ENCODE results near the gene FOXO3B.
"Not testable (repeated sequence)": the region's sequence is repeated elsewhere in the genome, so short reads cannot be mapped to it uniquely, and the experiment has no call there.

Gene FOXO3B

DNA sequence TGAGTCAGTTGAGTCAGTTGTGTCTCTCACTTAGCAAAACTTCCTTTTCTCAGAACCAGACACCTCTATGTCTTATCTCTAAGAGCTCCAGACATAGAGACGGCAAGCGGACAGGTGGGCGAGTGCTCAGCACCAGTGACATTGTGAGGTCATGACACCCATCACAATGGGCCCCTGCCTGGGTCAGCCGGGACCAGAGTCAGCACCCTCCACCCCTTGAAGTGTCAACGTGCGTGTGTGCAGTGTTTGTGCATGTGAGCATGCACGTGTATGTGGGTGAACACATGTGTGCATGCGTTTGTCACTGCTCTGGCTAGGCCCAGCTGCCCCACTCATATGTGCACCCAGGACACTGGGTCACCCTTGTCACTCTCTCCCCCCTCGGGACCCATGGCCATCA is 37.8 kb downstream of the FOXO3B start, which contains the start of gene TBC1D28:
TBC1D28 (minus strand) TSS at position 101 of the 400 bp plus-strand sequence. CDS start 3,039 bp downstream, outside the sequence.
- not testable (repeated sequence) for DNase-seq

DNA sequence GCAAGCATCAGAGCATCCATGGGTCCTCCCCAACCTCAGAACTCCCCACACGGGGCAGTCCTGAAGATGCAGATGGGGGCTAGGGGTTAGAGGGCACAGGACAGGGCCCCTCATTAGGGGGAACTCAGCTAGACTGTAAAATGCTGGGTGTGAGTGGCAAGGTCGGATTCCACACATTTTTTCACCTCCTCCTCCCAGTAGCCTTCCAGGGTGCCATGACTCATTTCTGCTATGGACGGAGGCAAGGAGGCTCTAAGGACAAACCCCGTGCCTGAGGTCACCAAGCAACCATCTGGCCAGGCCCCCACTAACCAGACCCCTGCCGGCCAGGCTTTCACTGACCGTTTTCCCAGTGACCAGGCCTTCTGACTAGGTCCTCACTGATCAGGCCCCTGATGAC is 39.0 kb downstream of the FOXO3B start:
- not testable (repeated sequence) for DNase-seq

DNA sequence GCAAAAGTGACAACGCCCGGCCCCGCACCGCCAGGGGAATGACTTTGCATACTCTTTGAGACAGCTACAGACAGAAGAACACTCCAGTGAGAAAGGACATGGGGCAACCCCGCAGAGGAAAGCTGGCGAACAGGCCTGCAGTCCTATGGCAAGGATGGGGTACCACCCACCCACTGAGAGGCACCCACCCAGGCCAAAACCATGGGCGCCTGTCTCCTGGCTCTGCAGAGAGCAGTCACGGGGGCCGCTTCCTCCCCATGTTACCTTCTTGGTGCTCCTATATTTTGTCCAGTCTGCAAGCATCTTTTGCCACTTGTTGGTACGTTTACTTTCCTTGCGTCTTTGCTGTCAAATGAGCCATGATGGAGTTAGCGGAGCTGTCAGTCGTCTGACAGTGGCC is 43.8 kb downstream of the FOXO3B start:
- DNase-seq: not testable (repeated sequence)

DNA sequence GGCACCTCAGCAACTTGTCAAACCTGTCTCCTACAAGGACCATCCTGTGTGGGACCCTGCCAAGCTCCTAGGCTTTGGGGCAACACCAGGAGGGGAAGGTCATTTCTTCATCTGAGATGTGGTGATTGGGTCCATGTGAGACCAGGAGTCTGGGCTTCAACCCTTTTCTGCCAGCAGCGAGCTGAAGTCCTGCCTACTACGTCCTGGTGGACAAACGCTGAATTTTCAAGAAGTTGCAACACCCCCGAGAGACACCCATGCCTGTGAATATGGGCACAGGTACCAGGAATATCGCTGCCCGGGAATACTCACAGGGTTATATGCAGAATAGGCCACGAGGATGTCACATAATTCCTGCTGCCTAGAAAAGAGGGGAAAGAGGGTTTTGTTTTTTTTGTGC is 45.9 kb downstream of the FOXO3B start:
- not testable (repeated sequence) for DNase-seq

DNA sequence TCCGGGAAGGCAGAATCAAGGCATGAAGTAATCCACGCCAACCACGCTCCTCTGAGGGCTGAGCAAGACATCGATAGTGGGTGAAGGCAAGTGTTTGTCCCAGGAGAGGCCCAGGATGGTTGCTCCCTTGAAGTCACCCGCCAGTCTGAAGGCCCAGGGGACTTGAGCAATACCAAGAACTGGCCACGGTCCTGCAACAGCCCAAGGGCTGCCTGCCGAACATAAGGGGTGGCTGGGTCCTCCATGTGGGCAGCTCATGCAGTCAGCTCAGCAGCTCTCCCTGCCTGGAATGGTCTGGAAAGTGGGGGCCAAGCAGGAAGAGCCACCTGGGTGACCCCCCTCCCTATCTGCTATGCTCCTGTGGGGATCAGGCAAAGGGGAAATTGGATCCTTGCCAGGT is 46.3 kb downstream of the FOXO3B start:
- not testable (repeated sequence) for DNase-seq

DNA sequence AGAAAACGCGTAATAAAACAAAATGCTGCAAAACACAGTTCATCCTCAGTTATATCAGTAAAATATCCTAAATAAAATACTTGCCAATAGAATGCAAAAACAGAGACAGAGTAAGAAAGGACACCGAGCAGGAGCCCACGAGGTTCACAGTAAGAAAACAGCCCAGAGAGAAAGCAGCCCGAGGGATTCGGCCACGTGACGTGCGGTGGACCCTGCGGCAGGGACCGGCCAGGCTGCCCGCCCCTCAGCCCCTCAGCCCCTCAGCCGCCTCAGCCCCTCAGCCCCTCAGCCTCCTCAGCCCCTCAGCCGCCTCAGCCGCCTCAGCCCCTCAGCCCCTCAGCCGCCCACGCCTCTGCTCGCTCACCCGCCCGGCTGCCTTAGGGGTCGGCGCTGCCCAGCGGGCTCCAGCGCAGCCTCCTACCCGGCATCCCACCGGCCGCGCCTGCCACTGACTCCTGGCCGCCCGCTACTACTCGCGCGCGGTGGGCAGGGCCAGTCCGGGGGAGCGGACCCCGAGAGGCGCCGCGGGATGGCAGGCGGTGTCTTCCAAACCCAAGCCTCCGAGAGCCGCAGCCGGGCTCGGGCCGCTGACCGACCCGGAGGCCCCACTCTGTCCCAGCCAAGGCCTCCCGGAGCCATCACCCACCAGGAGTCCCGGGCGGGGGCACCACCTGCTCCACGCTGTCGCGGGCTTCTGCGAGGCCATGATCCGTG is 47.4 kb downstream of the FOXO3B start:
- DNase-seq: not testable (repeated sequence)
